Activated T-cell treated with anti-CD3 and anti-CD28 coated beads, Interleukin-2, amount 50 U/mL, for 24 hours (primary cell): ENCODE measurements around the gene USP2.
A peak's percentile ranks its signal among the peaks of the same experiment; 100 is the strongest.

Experiments
- DNase-seq: peaks from one replicate; pipeline ENCODE4 v3.0.0-alpha.2; 2020
- H3K27ac Mint-ChIP-seq: 2 replicates; pipeline ENCODE4 v1.8.0; 2020; ENCODE audit warnings: mild to moderate bottlenecking, mixed read lengths
- H3K27me3 Mint-ChIP-seq: 2 replicates; pipeline ENCODE4 v1.8.0; 2020; ENCODE audit warnings: mixed read lengths
- H3K36me3 Mint-ChIP-seq: 2 replicates; pipeline ENCODE4 v1.8.0; 2020; ENCODE audit warnings: low read depth, mixed read lengths
- H3K4me1 Mint-ChIP-seq: 2 replicates; pipeline ENCODE4 v1.8.0; 2020; ENCODE audit warnings: low read depth, mixed read lengths
- H3K4me3 Mint-ChIP-seq: 2 replicates; pipeline ENCODE4 v1.8.0; 2020; ENCODE audit warnings: mild to moderate bottlenecking, moderate library complexity, mixed read lengths
- H3K9me3 Mint-ChIP-seq: 2 replicates; pipeline ENCODE4 v1.8.0; 2020; ENCODE audit warnings: mixed read lengths

Gene USP2

DNA sequence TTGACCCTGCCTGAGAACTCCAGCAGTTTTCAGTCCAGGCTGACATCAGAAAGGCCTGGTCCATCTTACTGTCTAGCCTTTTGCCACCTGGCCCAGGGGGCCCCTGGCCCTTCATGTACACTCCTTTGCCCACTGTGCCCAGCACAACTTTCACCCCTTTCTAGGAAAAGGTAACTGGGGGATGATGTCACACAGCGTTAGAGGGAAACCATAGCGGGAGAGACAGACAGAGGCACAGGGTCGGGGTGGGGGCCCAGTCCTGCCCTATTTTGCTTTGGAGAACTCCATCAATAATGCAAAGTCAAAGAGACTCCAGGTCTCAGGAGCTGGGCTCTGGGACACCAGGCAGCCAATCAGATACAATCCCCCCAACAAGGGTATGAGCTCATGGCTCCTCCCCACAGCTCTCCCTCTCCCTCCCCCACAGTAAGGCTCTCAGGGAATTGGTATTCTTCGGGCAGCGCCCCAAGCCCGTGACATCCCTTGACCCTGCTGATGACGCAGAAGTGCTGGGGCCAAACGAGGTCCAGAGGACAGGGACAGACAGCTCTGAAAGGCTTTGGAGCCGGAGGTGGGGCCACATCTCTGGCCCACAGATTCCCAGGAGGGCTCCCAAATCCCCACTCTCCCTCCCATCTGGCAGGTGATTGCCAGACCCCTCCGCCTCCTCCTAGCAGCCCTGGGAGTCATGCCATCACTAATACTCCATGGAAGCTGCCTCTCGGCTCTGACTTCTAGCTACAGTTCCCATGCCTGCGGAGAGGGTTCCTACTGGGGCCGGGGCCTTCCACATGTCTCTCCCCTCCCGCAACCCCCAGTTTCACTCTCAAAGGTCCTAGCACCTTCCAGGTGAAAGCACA, 5.9 kb downstream of the USP2 start:
- no peaks in the 10 kb centered on the region for H3K27me3 Mint-ChIP-seq
- no peak for DNase-seq
- no peak overlapping the region for H3K27ac Mint-ChIP-seq
- H3K36me3 Mint-ChIP-seq = no peaks in the 10 kb centered on the region
- H3K4me1 Mint-ChIP-seq = peaks cover 13% of the 10 kb centered on the region
- no peak overlapping the region for H3K4me3 Mint-ChIP-seq
- H3K9me3 Mint-ChIP-seq = no peaks in the 10 kb centered on the region

DNA sequence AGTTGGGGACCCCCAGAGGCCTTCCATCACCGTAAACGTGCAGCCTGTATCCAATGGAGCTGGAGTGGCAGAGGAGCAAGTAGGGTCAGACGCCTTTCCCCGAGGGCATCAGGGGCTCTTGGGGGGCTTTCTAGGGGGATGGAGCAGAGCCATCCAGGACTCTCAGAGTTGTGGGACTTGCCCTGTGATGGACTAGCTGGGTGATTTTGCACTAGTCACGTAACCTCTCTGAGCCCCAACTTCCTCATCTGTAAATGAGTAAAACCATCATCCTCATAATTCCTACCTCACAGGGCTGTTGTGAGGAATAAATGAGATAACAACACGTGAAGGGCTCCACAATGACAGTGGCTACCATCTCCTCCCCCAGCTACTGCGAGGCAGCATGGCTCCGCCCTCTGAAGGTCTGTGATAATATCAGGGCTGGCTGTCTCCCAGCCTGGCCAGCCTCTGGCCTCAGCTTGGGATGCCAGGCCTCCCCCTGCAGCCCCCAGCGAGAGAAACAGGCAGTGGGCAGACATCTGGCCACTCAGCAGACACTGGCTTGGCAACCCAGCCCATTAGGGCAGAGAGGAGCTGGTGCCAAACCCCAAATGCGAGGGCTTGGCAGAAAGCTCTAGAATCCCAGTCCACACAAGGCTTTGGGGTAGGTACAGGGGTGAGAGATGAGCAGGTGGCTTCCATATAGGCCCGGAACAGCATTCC, 6.7 kb downstream of the USP2 start:
- Mint-ChIP-seq H3K4me3 (no peak overlapping the region), H3K27ac (no peak overlapping the region), H3K9me3 (no peaks in the 10 kb centered on the region), H3K4me1 (peaks cover 12% of the 10 kb centered on the region), H3K27me3 (peaks cover under 1% of the 10 kb centered on the region), H3K36me3 (no peaks in the 10 kb centered on the region)
- no peak for DNase-seq

DNA sequence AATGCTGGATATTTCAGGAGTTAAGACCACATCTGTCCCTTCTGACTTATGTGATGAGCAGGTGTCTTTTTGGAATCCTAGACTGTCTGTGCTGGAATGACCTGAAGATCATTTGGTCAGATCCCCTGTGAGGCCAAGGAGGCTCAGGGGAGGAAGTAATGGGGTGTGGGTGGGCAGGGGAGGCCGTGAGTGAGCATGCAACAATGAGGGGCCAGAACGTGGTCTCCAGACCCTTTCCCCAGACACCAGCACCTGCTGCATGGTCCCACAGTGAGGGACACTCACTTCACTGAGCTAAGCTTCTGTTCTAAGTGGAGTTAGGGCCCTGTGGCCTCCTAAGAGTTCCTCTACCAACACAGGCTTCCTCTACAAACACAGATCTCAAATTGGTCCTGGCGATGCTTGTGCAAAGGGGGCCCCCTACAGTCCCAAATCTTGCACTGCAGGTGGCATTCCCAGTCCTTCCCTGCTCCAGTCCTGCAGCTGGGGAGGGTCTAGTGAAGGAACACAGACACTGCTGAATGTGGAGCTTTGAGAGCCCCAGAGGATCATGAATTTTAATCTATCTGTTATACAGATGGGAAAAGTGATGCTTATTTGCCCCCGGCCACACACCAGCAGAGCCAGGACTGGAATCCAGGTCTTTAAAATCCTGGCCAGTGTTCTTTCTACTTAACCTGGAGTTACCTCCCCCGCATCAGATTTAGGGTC, 7.4 kb downstream of the USP2 start:
- Mint-ChIP-seq H3K27ac (no peak overlapping the region), H3K9me3 (no peaks in the 10 kb centered on the region), H3K36me3 (no peaks in the 10 kb centered on the region), H3K27me3 (peaks cover 7% of the 10 kb centered on the region), H3K4me1 (peaks cover 12% of the 10 kb centered on the region), H3K4me3 (no peak overlapping the region)
- DNase-seq = peak; percentile 65

DNA sequence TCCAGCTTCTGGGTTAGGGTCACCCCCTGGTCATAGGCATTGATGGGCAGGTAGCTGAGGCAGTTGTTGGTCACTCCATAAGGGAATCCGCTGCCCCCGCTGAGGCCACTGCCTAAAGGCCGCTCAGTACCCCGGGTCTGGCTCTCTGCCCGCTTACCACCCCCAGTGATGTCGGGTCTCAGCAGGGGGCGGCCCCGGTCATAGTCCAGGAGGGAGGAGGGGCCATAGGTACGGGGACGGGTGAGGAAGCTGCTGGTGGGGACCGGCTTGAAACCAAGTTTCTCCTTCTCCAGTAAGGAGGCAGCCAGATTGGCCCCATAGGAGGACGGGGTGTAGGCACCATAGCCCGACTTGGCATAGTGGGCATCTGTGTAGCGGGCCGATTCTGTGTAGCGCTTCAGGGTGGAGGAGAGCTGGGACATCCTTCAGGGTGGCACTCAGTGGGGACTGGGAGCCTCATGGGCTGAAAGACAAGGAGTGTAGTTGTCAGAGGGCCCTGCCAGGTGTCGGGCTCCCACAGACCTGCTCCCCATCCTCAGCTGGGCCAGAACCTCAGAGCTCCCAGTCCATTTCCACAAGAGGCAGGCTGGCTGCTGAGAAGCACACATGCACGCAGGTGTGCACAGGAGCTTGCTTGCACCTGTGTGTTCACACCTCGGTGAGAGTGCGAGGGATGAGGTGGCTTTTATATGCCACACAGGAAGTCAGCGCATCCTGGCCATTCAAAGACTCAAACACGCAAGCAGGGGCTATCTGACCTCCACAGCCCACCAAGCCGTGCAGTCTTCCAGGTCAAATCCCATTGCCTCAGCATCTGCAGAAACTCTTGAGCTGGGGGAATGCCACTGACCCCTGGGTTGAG, 8.2 kb downstream of the USP2 start:
- Mint-ChIP-seq H3K36me3 (no peaks in the 10 kb centered on the region), H3K4me1 (peaks cover 12% of the 10 kb centered on the region), H3K4me3 (no peak overlapping the region), H3K27ac (no peak overlapping the region), H3K9me3 (no peaks in the 10 kb centered on the region), H3K27me3 (peaks cover 14% of the 10 kb centered on the region)
- peak; percentile 26 for DNase-seq

DNA sequence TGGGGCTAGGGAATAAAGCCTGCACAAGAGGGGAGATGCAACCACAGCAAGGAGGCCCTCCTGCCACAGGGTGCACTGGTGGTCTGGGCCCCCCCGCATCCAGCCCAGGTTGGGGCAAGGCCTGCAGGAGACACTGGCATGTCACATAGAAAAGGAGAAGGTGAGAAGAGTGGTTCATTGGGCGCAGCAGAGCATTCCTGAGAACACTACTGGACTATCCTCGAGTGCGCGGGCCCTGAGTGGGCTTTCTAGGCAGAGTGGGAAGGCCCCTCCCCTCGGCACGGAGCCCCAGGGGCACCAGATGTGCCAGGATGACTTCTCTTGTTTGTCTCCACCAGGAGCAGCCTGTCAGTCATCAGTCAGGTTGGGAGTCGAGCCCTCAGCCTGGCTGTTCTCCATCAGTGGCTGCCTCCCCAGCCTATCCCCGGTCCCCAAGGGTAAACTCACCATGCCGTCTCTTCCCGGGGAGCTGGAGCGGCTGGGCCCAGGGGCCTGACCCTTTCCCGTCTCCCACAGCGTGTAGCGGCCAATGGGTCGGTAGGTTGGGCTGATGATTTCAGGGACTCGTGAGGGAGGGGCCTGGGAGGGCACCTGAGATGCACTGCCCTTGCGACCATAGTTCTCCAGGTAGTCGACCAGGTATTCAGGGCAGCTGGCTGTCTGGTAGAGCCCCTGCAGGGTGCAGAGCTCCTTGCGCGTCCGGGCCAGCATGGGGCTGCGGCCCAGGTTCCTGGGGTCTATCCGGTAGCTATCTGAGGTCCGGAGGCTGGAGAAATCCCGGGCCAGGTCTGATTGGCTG, 9.0 kb downstream of the USP2 start:
- DNase-seq = peak; percentile 23
- Mint-ChIP-seq H3K27ac (no peak overlapping the region), H3K4me3 (no peak overlapping the region), H3K36me3 (no peaks in the 10 kb centered on the region), H3K27me3 (peaks cover 22% of the 10 kb centered on the region), H3K4me1 (peaks cover 10% of the 10 kb centered on the region), H3K9me3 (no peaks in the 10 kb centered on the region)

DNA sequence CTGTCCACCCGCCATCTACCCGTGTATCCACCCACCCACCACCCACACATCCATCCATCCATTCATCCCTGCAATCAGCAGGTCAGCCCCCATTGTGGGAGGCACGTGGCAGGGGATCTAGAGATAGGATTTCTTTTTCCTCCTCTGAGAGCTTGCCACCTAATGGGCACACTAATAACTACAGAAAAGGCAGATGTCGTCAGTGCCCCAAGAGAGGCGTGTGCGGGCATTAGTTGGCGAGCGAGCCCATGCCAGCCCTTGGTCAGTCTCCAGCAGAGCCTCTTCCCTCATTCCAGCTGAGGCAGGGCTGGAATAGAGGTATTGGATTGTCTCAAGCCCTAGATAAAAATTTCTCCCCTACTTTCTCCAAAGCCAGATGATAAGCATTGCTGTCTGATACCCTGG, 9.7 kb downstream of the USP2 start:
- H3K9me3 Mint-ChIP-seq = no peaks in the 10 kb centered on the region
- no peak overlapping the region for H3K27ac Mint-ChIP-seq
- no peak for DNase-seq

DNA sequence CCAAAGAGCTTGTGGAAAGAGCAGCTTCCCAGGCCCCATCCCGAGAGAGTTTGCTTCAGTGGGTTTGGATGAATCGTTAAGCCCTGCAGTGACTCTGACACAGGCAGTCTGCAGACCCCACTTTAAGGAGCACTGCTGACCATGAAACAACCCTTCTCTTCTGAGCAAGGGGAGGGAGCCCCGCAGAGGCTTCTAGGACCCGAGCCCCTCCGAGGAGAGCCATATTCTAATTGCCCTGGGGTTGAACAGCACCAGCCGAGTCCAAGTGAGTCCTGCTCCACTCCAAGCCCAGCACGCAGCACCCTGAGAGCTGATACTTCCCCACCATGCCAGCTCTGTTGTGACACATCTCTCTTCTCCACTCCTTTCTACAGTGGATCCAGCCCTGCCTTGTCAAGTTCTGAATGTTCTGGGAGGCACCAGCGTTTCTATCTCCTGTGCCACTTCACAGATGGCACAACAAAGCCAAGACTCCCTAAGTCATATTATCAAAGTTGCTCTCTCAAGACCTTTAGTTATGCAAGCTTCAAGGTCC, 10.4 kb downstream of the USP2 start:
- Mint-ChIP-seq H3K36me3 (no peaks in the 10 kb centered on the region), H3K9me3 (no peaks in the 10 kb centered on the region), H3K27me3 (peaks cover 34% of the 10 kb centered on the region), H3K27ac (no peak overlapping the region), H3K4me3 (no peak overlapping the region), H3K4me1 (peaks cover 10% of the 10 kb centered on the region)
- no peak for DNase-seq

More for the DNA sequence above, 9.7 kb downstream of the USP2 start:
- Mint-ChIP-seq H3K4me1 (peaks cover 10% of the 10 kb centered on the region), H3K4me3 (no peak overlapping the region), H3K27me3 (peaks cover 27% of the 10 kb centered on the region), H3K36me3 (no peaks in the 10 kb centered on the region)

DNA sequence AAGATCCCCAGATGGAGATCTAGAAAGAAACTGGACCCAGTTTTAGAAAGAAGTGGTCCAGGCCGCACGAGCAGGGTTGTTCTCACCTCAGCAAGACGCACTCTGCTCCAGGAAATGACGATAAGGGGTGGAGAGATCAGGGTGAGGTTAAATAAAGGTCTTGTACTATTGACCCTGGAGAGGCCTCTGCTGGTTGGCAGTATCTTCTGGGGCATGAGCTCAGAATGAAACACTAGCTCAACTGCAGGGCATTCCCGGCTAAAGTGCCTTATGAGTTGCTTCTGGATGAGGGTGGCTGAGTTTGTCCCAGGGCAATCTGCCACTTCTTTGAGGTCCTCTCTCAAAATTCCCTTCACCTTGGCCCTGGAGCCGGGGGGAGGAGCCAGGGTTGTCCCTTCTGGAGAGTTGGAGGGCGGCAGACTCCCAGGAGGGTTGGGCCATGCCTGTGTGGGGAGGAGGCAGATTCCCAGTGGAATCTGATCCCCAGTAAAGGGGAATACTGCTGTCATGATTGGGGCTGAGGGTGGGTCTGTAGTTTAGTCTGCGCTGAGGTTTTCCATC, 10.9 kb downstream of the USP2 start:
- DNase-seq = no peak
- H3K9me3 Mint-ChIP-seq = no peaks in the 10 kb centered on the region
- H3K4me1 Mint-ChIP-seq = peaks cover 10% of the 10 kb centered on the region
- H3K27me3 Mint-ChIP-seq = peaks cover 39% of the 10 kb centered on the region
- H3K4me3 Mint-ChIP-seq = no peak overlapping the region
- no peak overlapping the region for H3K27ac Mint-ChIP-seq
- no peaks in the 10 kb centered on the region for H3K36me3 Mint-ChIP-seq

DNA sequence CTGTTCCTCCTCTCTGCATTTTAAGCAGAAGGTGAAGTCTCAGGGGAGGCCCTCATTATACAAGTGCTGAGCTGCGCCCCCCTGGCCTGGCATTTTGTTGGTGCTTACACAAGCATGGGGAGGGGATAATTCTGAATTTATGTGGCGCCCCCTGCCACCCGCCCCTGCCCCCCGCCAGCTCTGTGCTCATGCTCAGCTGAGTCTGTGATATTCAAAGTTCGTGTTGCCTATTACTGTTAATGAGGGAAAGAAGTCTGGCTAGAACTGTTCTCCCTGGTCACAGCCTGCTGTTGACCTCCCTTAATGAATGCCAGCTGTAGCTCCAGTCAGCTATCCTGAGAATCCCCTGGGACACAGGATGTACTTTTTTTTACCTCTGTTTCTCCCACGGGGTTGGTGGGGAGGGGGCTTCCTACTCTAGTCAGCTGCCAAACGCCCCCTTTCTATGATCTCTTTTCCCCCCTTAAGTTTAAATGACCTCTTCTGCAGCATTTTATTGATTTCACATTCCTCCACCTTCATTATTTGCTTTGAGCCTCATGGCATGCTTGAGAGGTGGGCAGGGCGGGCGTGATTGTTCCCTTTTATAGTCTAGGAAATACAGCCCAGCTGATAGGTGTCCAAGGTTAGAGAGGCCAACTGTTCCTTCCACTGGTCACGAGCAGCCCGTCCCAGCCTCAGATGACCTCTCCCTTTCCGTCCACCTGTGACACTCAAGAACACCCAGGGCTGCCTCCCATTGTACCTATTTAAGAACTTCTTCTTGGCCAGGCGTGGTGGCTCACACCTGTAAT, 12.2 kb downstream of the USP2 start:
- Mint-ChIP-seq H3K4me3 (no peak overlapping the region), H3K27ac (no peak overlapping the region), H3K9me3 (no peaks in the 10 kb centered on the region), H3K4me1 (peaks cover 15% of the 10 kb centered on the region), H3K36me3 (no peaks in the 10 kb centered on the region), H3K27me3 (peaks cover 52% of the 10 kb centered on the region)
- no peak for DNase-seq

DNA sequence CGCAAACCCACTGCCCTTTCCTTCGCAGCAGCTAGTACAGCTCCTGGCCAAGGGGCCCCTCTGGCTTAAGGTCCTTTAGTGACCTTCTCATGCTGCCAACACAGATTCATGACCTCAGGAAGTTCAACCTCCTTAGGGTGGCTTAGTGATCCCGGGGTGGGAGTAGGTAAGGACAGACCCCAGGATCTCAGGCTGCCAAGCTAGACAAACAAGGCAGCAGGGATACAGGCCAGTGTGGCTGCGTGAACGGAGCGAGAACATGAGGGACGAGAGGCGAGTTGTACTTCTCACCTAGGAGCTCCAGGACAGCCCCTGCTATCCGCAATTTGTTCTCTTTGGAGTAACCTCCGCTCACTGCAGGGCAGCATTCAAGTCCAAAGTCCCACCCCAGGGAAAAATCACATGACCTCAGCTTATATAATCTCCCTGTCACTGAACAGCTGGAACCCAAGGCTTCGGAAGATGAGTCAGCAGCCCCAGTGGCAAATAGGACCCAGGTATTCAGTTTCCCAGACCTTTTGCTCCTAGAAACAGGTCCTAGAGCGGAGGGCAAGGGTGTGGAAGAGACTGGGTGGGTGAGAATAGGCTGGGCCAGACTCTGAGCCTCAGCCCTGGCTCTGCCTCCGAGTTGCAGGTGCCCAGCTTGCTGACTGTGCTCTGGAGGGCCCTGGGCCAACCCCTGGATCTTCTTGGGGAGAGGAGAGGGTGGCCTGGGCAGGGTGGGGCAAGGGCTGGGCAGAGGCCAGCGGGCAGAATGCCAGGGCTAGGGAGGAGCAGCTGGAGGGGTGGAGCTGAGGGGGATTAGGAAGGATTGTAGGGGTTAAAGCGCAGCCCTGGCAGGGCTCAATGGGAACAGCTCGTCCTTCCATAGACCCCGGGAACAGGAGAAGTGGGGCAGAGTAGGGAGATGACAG, 13.1 kb downstream of the USP2 start:
- Mint-ChIP-seq H3K27me3 (peaks cover 53% of the 10 kb centered on the region), H3K36me3 (no peaks in the 10 kb centered on the region), H3K4me3 (no peak overlapping the region), H3K4me1 (peaks cover 7% of the 10 kb centered on the region), H3K27ac (no peak overlapping the region), H3K9me3 (no peaks in the 10 kb centered on the region)
- DNase-seq = no peak

DNA sequence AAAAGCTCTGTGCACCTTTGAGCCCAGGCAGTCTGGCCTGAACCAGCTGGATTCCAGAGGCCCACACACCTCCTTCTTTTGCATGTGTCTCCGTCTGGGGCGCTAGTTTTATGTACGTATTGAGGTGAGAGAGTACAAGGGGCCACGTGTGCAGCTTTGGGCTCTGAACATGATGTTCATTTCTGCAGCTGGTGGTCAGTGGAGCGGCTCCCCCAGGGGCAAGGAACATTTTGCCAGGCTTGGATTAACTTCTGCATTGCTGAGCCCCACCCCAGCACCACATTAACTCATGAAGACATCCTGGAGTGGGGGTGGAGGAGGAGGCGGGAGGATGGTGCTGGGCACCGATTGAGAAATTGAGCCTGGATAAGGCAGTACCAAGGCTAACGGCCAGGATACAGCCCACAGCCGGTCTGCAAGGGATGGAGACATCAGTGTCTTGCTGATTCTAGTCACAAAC, 13.8 kb downstream of the USP2 start:
- no peak for DNase-seq
- Mint-ChIP-seq H3K4me3 (no peak overlapping the region), H3K27me3 (peaks cover 60% of the 10 kb centered on the region), H3K36me3 (no peaks in the 10 kb centered on the region), H3K27ac (no peak overlapping the region), H3K4me1 (peaks cover 8% of the 10 kb centered on the region), H3K9me3 (no peaks in the 10 kb centered on the region)
